ENCODE measurements around the gene ERC1. TPM values are rescaled to one million over a fixed set of nuclear protein-coding genes. Genes with fewer than 3 reads are reported as not detected.

Gene ERC1
- total and polyA plus RNA-seq, 2 of the 4 experiments (the other 2 are of a cell fraction): 11.6 to 25.6 TPM

DNA sequence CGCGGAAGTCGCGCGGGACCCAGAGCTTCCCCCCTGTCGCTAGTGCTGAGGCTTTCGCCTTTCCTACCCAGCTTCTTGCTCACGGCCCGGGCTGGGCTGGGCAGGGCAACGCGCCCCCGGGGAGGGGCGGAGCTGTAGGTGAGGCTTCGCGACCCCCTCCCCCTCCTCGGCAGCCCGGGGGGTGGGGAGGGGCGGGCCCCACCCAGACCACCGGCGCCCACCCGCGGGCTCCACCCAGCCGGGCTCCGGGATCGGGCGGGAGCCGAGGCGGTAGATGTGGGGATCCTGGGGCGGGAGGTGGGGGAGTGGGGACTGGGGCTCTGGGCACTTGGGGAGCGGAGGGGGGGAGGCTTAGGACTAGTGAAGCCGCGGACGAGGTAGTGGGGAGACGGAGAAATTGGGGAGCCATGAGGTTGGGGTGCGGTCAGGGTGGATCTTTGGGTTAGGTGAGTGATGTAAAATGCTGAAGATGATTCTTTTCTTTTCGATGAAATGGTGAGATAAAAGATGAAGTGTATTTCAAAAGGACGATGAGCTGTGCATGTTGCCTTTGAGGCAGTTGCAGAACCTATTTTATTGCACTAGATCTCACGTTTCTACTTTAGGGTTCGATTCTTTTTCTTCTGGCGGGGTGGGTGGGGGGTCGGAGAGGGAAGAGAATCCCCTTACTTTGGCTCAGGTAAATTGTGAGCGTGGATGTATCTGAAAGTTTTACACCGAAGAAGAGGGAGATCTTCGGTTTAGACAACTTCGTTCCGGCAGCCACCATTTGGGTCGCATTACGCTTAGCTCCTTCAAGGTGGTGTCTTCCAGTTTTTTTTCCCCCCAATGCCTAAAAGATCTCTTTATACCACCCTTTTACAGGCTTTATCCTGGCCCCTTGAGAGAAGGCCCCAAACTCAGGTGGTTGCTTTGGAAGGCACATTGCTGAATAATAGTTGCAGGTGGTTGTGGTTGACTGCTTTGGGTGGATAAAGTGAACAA is 619 bp downstream of the ERC1 start:
- Histone ChIP-seq H2AK9ac (replicated peaks; ENCODE audit: low read depth, low read length, poor library complexity) (peak overlapping the region; percentile 84), H3K27ac (ENCODE audit: insufficient read depth, low read length) (peak overlapping the region; percentile 76), H2BK120ac (ENCODE audit: low read depth, low read length) (peak overlapping the region; percentile 36; the same call in 1 of the 2 replicates), H3K9me1 (ENCODE audit: insufficient read depth, low read length) (peaks cover 14% of the 10 kb centered on the region), H2BK20ac (ENCODE audit: low read depth, low read length) (no peak overlapping the region), H2BK5ac (ENCODE audit: low read depth, low read length, poor library complexity, severe bottlenecking) (peak overlapping the region; percentile 84), H3K36me3 (ENCODE audit: control insufficient read depth, insufficient read depth, low read length) (no peaks in the 10 kb centered on the region), H2AFZ (replicated peaks; ENCODE audit: low read length, poor library complexity) (peak overlapping the region; percentile 93), H3K9me3 (ENCODE audit: control insufficient read depth, insufficient read depth, low read length) (no peaks in the 10 kb centered on the region), H3K56ac (ENCODE audit: extremely low read depth, insufficient read depth, low read length) (peak overlapping the region; percentile 22; the same call in 1 of the 2 replicates), H3K4ac (ENCODE audit: low read depth, low read length) (peak overlapping the region; percentile 85), H3K4me3 (ENCODE audit: insufficient read depth, low read depth, low read length) (peak overlapping the region; percentile 77), H3K18ac (ENCODE audit: low read depth, low read length) (peak overlapping the region; percentile 68), H2BK15ac (ENCODE audit: low read depth, low read length) (no peak overlapping the region), H3K9ac (ENCODE audit: low read depth, low read length) (peak overlapping the region; percentile 71), H3K27me3 (ENCODE audit: control insufficient read depth, insufficient read depth, low read length) (no peaks in the 10 kb centered on the region), H4K5ac (ENCODE audit: low read depth, low read length) (peak overlapping the region; percentile 66), H4K8ac (ENCODE audit: low read depth in 2 of 2, low read length in 2 of 2) (peak overlapping the region in 1 of 2 experiments; percentile 46; a peak in 2 of 4 replicates), H3K79me1 (ENCODE audit: low read depth in 1 of 2, low read length in 2 of 2) (peaks cover 23 to 50% of the 10 kb centered on the region in 2 experiments), H3K4me1 (ENCODE audit: control insufficient read depth, insufficient read depth, low read length) (peaks cover 8% of the 10 kb centered on the region), H3K23ac (ENCODE audit: low read depth, low read length) (peak overlapping the region; percentile 98), H3K14ac (replicated peaks; ENCODE audit: low read depth, low read length) (peak overlapping the region; percentile 80), H4K91ac (ENCODE audit: insufficient read depth, low read depth, low read length) (peak overlapping the region; percentile 31; the same call in 1 of the 2 replicates), H3K4me2 (ENCODE audit: low read depth, low read length) (peak overlapping the region; percentile 99), H4K20me1 (ENCODE audit: insufficient read depth, low read length) (peaks cover 24% of the 10 kb centered on the region), H2AK5ac (ENCODE audit: low read depth, low read length) (peak overlapping the region; percentile 3; the same call in 1 of the 2 replicates)
- ATAC-seq (ENCODE audit: low read depth) (peak; percentile 36), DNase-seq (peak; percentile 29)
- in situ Hi-C loops (cut with MboI; ENCODE audit: low sequenced_read_pairs) (no loop called here), intact Hi-C loops (cut with micrococcal nuclease) (loop anchor here (2.0 to 10.0 kb wide), 4 partner anchors 43 to 593 kb away; partner anchors contain the start of gene RAD52), dilution Hi-C loops (cut with HindIII; ENCODE audit: low sequenced_read_pairs, unreplicated experiment) (no loop called here)
- POLR2A ChIA-PET (ENCODE audit: unreplicated experiment): no interaction called here
- CTCF ChIA-PET: interaction anchor here (0.7 kb wide), 2 partner anchors 77 to 162 kb away, joined by 3 to 4 read pairs; no protein-coding TSS in a partner anchor
- 0% methylated on average over 4 of the region's 48 CpGs; no CpG with 5 or more reads in 1 of the 2 experiments for WGBS, 2 experiments (ENCODE audit: extremely low coverage in 2 of 2, insufficient read length in 1 of 2)
- BruUV-seq (replicated peaks): TSS peak; percentile 42
- TF ChIP-seq, protein P1, sequence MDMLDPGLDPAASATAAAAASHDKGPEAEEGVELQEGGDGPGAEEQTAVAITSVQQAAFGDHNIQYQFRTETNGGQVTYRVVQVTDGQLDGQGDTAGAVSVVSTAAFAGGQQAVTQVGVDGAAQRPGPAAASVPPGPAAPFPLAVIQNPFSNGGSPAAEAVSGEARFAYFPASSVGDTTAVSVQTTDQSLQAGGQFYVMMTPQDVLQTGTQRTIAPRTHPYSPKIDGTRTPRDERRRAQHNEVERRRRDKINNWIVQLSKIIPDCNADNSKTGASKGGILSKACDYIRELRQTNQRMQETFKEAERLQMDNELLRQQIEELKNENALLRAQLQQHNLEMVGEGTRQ (IDR thresholded peaks at IDR 0.05; ENCODE audit: low read depth, low read length): no peak
- 0 out of 2 replicates have a peak, but pooled peaks have one; percentile 0 for TF ChIP-seq MAZ (IDR thresholded peaks at IDR 0.05; ENCODE audit: borderline replicate concordance, low read depth, low read length)
